Mesothelial cell of epicardium (in vitro differentiated cells): ENCODE data around the gene RNGTT. TPM values are rescaled to one million over a fixed set of nuclear protein-coding genes. Genes with fewer than 3 reads are reported as not detected.

Experiments used
- DNase-seq, 2 experiments: peaks; one replicate each; pipeline ENCODE4 v3.0.0; 2021; ENCODE audit warnings: low spot score in 2 of 2; ENCODE audit not compliant: unreplicated experiment in 2 of 2
- H3K27ac Mint-ChIP-seq: 2 replicates; pipeline ENCODE4 v1.8.0; 2021; ENCODE audit warnings: mixed read lengths
- H3K27me3 Mint-ChIP-seq: 2 replicates; pipeline ENCODE4 v1.8.0; 2021; ENCODE audit warnings: low read depth, mixed read lengths
- H3K36me3 Mint-ChIP-seq: 2 replicates; pipeline ENCODE4 v1.8.0; 2021; ENCODE audit warnings: mixed read lengths
- H3K4me1 Mint-ChIP-seq: 2 replicates; pipeline ENCODE4 v1.8.0; 2021; ENCODE audit warnings: mixed read lengths
- H3K4me3 Mint-ChIP-seq: 2 replicates; pipeline ENCODE4 v1.8.0; 2021; ENCODE audit warnings: mild to moderate bottlenecking, moderate library complexity, mixed read lengths
- H3K9me3 Mint-ChIP-seq: 2 replicates; pipeline ENCODE4 v1.8.0; 2021; ENCODE audit warnings: mixed read lengths
- total RNA-seq: library from RNA; stranded (reverse); gene quantifications from 3 replicates; pipeline ENCODE4 v1.2.1, GENCODE V29; 2021
- TF ChIP-seq, protein P1 (sequence below): fragments of 200-600 bp; sonication (generic); IDR thresholded peaks from one replicate; pipeline ENCODE4 v1.5.0; 2021; ENCODE audit warnings: antibody characterized with exemption; ENCODE audit not compliant: unreplicated experiment

Gene RNGTT
- total RNA-seq, 1 donor from 2014 or later = 16.5 TPM

DNA sequence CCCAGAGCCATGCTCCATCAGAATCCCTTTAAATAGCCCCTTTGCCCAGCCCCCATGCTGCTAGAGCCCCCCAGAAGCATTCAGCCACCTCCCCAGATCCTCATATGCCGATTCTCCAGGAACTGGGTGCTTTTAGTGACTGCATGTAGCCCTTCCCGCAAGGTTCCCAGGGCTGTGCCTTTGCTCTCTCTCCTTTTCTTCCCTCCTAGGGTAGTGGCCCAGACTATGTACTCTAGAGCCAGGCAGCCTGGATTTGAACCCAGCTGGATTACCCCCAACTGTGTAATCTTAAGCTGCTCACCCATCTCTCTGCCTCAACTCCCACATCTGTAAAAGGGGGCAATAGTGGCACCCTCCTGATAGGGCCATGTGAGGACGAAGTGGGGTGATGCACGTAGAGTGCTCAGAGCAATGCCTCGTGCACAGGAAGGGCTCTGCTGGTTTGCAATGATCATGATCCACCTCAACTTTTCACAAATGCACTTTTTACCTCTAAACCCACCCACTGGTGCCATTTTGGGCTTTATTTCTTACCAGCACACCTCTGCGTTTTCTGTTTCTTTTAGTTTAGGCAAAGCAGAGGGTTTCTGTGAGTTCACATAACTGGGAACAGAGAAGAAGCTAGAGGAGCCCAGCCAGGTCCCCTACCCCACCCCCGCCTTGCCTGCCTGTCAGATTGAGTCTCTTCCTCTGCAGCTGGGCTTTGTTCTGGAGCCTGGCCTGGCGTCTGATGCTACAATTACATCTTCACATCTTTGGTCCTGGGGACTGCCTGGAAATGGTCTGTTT is 396.5 kb downstream of the RNGTT start:
- no peak for DNase-seq
- TF ChIP-seq, protein P1, sequence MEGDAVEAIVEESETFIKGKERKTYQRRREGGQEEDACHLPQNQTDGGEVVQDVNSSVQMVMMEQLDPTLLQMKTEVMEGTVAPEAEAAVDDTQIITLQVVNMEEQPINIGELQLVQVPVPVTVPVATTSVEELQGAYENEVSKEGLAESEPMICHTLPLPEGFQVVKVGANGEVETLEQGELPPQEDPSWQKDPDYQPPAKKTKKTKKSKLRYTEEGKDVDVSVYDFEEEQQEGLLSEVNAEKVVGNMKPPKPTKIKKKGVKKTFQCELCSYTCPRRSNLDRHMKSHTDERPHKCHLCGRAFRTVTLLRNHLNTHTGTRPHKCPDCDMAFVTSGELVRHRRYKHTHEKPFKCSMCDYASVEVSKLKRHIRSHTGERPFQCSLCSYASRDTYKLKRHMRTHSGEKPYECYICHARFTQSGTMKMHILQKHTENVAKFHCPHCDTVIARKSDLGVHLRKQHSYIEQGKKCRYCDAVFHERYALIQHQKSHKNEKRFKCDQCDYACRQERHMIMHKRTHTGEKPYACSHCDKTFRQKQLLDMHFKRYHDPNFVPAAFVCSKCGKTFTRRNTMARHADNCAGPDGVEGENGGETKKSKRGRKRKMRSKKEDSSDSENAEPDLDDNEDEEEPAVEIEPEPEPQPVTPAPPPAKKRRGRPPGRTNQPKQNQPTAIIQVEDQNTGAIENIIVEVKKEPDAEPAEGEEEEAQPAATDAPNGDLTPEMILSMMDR = no peak
- H3K9me3 Mint-ChIP-seq = peaks cover 13% of the 10 kb centered on the region
- H3K27ac Mint-ChIP-seq = no peak overlapping the region
- H3K4me3 Mint-ChIP-seq = no peak overlapping the region
- no peaks in the 10 kb centered on the region for H3K4me1 Mint-ChIP-seq
- H3K36me3 Mint-ChIP-seq = no peaks in the 10 kb centered on the region
- peaks cover 2% of the 10 kb centered on the region for H3K27me3 Mint-ChIP-seq

DNA sequence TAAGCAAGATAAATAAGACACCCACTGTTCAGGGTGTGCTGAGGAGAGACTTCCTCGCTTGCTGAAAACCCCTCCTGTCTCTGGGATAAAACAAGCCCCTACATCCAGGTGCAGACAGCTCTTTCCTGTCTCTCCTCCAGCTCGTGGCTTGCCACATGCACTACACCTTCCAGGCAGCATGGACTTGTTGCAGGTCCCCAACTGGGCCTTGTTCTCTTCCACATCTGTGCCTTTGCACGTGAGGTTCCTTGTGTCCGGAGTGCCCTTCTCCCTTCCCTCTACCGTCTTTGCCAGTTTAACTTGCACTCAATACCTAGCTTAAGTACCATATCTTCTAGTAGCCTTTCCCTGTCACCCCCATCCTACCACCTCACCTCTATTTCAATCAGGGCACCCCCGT is 397.6 kb downstream of the RNGTT start:
- no peak for DNase-seq
- TF ChIP-seq, protein P1 = no peak
- Mint-ChIP-seq H3K4me1 (no peaks in the 10 kb centered on the region), H3K9me3 (peaks cover 10% of the 10 kb centered on the region), H3K36me3 (no peaks in the 10 kb centered on the region), H3K27me3 (peaks cover 2% of the 10 kb centered on the region), H3K27ac (no peak overlapping the region), H3K4me3 (no peak overlapping the region)

DNA sequence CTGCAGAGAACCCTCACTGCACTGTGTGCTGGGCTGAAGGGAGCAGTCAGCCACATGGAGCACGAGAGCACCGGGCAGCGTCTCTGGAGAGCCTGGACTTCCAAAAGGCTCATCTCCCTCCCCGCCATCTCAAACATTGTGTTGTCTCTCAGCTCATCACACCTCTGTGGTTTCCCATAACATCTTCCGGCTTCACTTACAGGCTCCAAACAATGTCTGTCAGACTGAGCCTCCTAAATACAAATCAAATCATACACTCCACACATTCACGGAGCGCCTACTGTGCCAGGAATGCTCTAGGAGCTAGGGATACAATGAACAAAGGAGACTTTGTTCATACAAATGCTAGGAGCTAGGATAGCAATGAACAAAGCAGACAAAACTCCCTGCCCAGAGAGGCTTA is 398.0 kb downstream of the RNGTT start:
- no peaks in the 10 kb centered on the region for H3K36me3 Mint-ChIP-seq
- TF ChIP-seq, protein P1 = no peak
- H3K27me3 Mint-ChIP-seq = peaks cover 2% of the 10 kb centered on the region
- H3K4me1 Mint-ChIP-seq = no peaks in the 10 kb centered on the region
- H3K27ac Mint-ChIP-seq = no peak overlapping the region
- no peak overlapping the region for H3K4me3 Mint-ChIP-seq
- no peak for DNase-seq
- peaks cover 7% of the 10 kb centered on the region for H3K9me3 Mint-ChIP-seq

DNA sequence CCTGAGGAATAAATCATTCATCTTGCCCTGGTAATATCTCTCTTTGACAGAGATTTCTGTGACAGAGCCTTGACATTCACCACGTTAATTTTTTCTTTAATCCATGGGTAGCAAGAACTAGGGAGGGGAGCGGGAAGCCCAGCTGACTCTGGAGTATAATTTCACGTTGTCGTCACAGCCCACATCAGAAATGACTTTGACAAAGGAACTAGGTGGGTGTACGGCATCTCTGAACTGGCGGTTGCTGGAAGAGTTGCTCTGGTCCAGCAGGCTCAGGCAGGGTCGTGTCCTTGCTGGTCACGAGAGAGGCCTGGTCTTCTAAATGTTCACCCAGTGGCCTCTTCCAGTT is 400.2 kb downstream of the RNGTT start:
- no peaks in the 10 kb centered on the region for H3K4me1 Mint-ChIP-seq
- no peaks in the 10 kb centered on the region for H3K9me3 Mint-ChIP-seq
- H3K27me3 Mint-ChIP-seq = peaks cover 2% of the 10 kb centered on the region
- H3K4me3 Mint-ChIP-seq = no peak overlapping the region
- no peak for DNase-seq
- no peak overlapping the region for H3K27ac Mint-ChIP-seq
- TF ChIP-seq, protein P1 = no peak
- no peaks in the 10 kb centered on the region for H3K36me3 Mint-ChIP-seq

DNA sequence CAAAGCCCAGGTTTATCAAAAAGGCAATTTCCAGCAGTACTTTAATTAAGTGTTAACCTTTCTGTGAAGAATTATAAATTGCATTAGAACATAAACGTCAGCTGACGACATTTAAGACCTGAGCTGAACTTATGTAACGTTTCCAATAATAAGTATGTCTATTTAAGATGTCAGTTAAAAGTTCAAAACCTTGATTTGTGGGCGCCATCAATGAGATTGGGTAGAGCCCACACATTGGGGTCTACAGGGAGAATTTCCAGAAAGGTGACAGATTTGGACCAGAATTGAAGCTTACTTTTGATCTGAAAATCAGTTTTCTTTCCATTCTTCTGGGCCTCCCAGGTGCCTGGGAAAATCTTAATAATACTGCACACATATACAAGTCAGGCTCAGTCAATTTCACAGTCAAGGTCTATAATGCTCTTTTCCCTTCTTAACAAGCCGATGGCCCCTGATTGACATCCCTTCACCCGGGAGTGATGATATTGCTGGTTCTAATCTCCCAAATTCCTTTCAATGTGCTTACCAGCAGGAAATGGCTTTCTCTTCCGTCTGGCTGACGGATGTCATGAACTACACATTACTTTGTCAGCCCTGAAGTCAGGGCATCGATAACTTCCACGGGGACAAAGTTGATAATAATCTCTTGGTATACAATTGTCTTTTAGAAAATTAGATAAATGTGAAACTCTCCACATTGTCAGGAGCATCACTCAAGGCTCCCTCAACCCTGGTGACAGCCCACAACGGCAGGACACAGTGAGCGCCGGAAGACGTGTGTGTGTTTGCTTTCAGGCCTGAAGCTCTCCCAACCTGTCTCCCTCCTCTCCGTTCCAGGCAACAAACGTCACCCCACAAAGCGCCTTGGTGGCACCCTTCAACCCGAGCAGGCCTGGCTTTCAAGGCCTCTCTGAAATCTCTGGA is 400.8 kb downstream of the RNGTT start:
- no peaks in the 10 kb centered on the region for H3K4me1 Mint-ChIP-seq
- TF ChIP-seq, protein P1 = no peak

More for the DNA sequence above, 400.8 kb downstream of the RNGTT start:
- Mint-ChIP-seq H3K27me3 (peaks cover 2% of the 10 kb centered on the region), H3K9me3 (no peaks in the 10 kb centered on the region), H3K27ac (no peak overlapping the region), H3K36me3 (no peaks in the 10 kb centered on the region), H3K4me3 (no peak overlapping the region)
- no peak for DNase-seq
